GM18873 (cell line): ENCODE measurements around the gene HOXB4.
A peak's percentile ranks its signal among the peaks of the same experiment; 100 is the strongest.

ENCODE experiments used
- ATAC-seq: cut with Tn5 transposase; IDR thresholded peaks from one replicate; pipeline ENCODE4 v1.9.1; 2021; ENCODE audit warnings: mild to moderate bottlenecking, moderate library complexity, moderate number of reproducible peaks; ENCODE audit not compliant: unreplicated experiment, low FRiP score

Gene HOXB4

DNA sequence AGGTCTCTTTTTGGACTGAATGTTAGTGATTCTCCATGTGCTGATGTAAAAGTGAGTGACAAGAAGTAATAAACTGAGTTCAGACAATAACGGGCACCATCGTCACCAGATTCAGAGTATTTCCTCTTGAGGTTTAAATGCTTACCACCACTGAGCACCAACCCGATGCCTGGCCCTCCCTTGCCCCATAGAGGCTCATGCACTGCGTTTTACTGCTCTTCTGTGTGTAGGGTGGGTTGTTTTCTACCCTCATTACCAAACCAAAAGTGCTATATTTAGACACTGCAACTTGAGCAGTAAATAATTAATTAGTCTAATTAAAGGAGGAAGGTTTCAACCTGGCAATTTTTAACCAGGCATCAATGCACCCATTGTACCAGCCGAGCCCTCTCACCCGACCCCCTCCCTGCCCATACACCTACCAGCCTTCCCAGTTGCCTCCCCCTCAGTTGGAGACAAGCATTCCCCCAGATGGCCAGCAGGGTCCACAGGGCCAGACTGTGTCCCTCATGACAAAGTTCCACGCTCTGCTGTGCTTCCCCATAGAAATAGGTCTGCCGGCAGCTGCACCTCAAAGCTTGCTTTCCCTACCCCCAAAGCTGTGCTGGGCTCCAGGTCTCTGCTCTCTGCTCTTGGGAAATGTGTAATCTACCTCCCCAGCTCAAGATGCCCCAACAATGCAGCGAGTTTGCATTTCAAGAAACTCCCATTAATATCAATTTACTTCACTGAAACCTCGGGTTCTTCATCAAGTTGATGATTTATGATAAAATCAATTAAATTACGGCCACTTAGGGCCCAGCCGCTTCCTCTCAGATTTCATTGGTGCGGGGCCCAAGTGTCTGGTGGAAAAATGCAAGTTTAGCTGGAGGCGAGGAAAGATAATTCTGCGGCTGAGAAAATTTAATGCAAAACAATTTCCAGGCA, 16.0 kb downstream of the HOXB4 start:
- peak; percentile 61 for ATAC-seq

DNA sequence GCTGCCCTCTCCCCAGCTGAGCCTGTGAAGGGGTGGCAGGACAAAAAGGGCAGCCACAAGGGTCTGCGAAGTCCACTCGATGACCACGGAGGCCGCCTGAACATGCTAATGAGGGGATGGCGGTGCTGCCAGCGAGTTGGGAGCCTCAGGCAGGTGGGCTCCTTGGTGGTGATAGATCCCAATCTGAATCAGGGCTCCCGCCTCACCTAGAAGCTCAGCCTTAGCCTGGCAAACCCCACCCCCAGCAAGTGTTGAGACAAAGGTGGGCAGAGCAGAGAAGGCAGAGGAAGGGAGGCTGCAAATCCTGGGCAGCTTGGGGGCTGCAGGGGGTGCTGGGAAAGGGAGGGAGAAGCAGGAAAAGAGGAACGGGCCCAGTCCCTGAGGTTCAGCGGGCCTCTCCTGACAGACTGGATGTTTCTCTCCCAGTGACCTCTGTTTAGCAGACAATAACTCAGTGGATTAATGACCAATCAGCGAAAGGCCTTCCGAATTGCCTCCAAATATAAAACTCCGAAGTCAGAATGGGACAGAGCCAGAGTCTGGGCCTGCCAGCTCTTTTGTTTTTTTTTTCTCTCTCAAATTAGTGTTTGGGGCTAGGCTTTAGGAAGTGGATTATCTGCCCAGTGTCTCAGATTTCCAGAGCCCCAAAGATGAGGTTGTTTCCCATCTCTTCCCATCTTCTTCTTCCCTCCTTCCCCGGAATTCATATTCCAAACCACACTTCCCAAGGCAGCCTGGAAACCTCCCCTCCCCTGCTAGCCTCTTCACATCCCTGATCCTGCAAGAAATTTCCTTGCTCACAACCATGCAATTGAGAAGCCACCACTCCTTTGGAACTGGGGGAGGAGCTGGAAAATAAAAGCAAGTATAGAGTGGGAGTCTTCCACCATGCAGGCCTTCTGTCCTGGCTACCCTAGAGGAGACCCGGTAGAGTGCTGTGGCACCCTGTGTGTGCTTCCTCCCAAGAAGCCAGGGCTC, 18.0 kb downstream of the HOXB4 start:
- ATAC-seq = no peak

- ATAC-seq = no peak
Observed at GRCh38 chr17:48559122-48559839, 18.9 kb downstream of the HOXB4 start.

DNA sequence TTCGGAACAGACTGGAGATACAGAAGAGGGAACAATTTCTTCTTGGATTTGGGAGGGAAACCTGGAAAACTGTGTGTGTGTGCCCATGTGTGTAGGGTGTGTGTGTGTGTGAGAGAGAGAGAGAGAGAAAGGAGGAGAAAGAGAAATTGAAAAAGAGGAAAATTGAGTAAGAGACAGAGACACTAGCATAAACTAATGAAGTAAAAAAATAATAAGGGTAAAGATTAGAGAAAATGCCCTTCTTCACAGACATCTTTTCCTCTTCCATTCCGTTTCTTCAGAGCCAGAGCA, 19.4 kb downstream of the HOXB4 start:
- no peak for ATAC-seq

GRCh38 chr17:48558057-48558830, 19.9 kb downstream of the HOXB4 start:
- ATAC-seq = no peak

GRCh38 chr17:48556576-48557401, 21.4 kb downstream of the HOXB4 start:
- no peak for ATAC-seq

GRCh38 chr17:48556229-48556575, 21.9 kb downstream of the HOXB4 start:
- ATAC-seq = no peak

DNA sequence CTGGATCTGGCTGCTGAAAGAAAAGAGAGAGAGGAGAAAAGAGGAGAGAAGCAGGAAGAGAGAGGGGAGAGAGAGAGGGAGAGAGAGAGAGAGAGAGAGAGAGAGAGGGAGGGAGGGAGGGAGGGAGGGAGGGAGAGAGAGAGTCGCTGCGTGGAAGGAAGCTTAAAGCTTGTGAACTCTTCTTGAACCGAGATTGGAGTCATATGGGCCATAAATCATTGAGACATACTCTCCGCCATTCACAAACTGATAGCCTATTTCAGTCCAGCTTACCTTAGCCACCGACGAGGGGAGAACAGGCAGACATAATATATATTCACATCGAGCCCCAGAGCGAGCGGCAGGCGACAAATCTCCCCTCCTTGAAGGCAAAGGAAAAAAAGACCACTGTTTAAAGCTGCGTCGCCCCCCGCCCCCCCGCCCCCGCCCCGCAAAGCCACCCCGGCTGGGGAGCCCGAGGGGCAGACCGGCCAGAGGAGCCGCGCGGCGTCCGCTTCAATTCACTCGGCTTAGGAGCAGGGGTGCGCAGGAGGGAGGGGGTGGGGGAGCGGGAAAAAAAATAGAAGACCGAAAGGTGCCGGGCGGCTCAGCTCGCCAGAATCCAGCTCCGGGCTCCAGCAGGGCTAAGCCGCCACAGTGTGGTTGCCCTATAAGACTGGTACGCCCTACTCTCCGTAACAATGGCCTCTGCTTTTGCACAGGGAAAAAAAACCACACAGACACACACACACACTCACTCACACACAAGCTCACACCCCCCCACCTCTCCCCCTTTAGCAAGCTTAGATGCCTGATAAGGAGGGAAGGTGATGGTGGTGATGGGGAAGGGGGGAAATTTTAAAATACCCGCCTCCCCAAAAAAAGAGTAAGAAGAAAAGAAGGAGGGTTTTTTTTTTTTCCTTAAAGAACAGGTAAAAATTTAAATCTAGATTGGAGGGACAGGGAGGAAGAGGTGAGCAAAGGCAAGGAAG, 22.6 kb downstream of the HOXB4 start:
- ATAC-seq = no peak

DNA sequence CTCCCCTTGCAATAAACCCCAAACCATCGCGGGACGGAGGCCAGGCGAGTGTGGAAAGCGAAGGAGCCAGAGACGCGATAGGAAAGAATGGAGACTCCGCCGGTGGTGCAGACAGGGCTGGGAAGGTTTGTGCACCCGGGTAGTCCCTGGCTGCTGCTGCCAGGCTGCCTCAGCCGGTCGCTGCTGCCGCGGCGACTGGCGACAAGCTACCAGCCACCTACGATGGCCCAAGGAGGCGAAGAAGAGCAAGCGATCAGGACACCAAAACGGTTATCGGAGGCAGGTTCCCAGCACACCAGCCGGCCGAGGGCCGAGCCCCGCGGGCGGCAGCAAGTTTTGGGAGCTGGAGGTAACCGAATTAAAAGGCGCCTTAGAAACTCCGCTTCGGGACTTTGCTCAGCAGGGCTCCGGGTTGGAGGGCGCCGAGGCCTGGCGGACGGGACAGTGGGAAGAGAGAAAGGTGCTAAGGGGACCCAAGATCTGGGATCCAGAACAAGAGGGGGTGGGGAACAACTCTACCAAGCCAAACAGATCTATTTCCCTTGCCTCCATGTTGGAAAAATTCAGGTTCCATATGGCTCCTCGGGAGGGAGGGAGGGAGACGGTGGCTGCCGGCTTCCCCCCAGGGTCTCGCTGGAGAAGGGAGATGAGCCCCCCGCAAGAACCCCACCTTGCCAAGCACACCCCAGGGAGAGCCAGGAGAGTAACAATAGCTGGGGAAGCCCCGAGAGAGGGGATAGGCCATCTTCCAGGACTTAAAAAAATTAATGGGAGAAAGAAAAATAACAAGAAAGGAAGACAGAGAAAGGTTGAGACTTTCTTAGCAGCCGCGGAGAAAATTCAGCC, 23.5 kb downstream of the HOXB4 start:
- ATAC-seq = no peak

DNA sequence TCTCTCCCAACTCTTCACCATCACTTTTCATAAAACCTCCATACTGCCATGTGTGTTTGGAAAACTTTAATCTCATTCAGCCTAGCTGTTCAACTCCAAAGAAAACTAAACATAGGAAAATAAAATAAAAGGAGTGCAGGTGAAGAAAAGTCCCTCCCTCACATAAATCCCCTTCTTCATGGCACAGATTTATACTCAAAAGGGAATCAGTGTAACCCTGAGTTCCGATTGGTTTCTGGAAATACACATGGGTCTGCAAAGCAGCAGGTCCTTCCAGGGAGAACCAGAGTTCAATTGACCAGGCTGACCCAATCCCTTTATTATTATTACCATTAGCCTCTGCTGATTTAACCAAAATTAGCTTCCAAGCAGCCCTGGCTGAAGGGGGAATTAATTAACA, 24.3 kb downstream of the HOXB4 start:
- ATAC-seq = no peak

DNA sequence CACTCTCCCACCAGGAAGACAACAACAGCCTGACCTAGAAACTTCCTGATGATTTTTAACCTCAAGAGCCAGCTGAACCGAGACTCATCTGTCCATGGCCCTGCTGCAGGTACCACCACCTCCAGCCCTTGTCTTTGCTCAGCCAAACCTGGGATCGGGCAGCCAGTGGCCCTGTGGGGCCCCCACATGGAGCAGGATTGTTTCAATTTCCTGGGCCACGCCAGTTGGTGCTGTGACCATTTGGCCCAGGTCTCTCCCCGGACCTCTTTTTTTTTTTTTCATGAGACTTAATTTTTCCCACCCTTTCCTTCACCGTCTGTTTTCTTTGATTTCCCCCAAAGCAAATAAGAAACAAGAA, 25.0 kb downstream of the HOXB4 start:
- ATAC-seq = no peak

DNA sequence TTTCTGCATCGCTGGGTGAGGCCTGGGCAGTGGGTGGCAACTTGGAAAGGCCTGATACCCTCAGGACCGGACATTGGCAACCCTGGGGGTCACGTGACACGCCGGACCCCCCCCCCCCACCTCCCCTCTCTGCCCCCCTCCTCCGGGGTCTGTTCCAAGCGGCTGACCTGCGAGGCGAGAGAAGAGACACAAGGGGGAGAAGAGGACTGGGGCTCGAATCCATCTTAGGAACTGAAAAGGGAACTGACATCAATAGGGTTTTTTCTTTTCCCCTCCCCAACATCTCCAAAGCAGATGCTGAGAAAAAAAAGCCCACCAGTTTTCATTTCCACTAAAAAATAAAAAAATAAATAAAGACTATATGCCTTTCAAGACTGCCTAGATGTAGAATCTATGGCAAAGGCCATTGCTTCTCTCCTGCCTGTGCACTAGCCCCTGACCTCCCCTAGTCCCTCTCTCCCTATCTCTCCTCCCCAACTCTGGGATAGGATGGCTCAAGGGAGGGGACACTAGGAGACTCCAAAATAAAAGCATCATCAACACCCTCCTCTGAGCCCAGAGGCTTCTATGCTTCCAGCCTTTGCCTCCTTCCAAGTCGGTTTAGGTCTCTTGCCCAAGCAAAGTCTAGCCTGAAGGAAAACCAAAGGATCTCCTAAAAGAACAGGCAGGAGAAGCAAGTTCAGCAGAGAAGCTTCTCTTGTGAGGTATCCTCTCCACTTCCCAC, 25.5 kb downstream of the HOXB4 start:
- no peak for ATAC-seq

- no peak for ATAC-seq
Observed at GRCh38 chr17:48551596-48552465, 26.3 kb downstream of the HOXB4 start.

DNA sequence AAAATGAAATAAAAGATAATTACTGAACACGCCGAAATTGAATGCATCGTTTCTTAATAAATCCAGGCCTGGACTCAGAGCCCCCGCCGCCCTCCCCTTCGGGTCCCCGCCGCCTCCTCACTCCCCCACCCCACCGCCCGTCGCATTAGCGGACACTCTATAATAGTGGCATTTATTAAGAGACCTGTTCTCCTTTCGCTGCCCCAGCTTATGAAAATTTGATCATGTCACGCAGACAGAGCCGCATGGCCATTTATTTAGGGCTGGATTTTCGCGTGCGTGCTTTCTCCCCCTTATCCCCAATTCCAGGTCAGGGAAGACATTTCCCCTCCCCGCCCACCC, 27.0 kb downstream of the HOXB4 start:
- no peak for ATAC-seq

DNA sequence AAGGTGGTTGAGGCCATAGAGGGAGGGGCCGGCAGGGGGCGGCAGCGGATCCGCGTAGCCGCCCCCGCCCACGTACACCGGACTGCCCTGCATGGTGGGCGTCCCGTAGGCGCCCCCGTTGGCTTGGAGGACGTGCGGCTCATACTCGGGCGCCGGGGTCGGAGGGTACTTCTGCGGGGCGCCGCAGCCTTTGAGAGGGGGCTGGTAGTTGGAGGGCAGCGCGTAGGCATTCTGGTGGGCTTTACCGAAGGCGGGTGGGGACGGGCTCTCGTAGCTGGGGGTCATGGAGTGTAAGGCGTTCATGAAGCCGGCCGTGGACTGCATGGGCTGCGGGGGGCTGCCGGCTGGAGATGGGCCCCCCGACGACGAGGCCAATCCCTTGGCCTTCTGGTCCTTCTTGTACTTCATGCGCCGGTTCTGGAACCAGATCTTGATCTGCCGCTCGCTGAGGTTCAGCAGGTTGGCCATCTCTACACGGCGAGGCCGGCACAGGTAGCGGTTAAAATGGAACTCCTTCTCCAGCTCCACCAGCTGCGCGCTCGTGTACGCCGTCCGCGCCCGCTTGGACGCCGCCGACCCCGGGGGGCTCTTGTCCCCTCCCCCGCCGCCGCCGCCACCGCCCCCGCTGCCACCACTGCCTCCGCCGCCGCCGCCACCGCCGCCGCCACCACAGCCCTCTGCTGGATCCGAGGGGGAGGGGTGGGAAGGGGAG, 27.5 kb downstream of the HOXB4 start:
- ATAC-seq = no peak
